ENCODE measurements around the gene SPOP.

- TF ChIP-seq, protein P1, sequence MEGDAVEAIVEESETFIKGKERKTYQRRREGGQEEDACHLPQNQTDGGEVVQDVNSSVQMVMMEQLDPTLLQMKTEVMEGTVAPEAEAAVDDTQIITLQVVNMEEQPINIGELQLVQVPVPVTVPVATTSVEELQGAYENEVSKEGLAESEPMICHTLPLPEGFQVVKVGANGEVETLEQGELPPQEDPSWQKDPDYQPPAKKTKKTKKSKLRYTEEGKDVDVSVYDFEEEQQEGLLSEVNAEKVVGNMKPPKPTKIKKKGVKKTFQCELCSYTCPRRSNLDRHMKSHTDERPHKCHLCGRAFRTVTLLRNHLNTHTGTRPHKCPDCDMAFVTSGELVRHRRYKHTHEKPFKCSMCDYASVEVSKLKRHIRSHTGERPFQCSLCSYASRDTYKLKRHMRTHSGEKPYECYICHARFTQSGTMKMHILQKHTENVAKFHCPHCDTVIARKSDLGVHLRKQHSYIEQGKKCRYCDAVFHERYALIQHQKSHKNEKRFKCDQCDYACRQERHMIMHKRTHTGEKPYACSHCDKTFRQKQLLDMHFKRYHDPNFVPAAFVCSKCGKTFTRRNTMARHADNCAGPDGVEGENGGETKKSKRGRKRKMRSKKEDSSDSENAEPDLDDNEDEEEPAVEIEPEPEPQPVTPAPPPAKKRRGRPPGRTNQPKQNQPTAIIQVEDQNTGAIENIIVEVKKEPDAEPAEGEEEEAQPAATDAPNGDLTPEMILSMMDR (IDR thresholded peaks at IDR 0.05): peak; percentile 18 to 84 (median 59)
- no peak for TF ChIP-seq POLR2A (IDR thresholded peaks at IDR 0.05)
These were observed 102.2 kb downstream of the SPOP start, which contains the start of gene NXPH3 for GRCh38 chr17:49575679-49576087.
